ENCODE data around the gene COMMD6. TPM values are rescaled to one million over a fixed set of nuclear protein-coding genes. Genes with fewer than 3 reads are reported as not detected.

COMMD6 gene
- total RNA-seq, 1 experiment from 2014 or later = 384 TPM

DNA sequence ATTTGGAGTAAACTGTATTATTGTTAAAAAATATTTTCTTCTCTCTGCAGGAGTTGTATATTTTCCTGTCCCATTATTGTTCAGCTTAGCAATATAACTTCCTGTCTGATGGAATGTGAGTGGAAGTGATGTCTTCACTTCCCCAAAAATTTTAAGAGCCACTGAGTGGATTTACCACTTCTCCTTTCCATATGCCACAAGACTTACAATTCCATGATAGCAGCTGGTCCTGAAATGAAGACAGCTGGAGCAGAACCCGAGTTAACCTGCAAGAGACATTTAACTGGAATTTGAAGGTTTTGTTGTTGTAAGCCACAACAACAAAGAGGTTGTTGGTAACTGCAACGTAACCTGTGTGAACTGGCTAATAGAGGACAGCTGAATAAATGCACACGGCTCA is 32.3 kb downstream of the COMMD6 start:
- Histone ChIP-seq H3K9ac (ENCODE audit: low read length) (no peak overlapping the region), H3K27me3 (ENCODE audit: low read length) (no peaks in the 10 kb centered on the region), H3K4me3 (ENCODE audit: low read length) (no peak overlapping the region), H3K4me1 (ENCODE audit: low read length) (peaks cover 10% of the 10 kb centered on the region), H4K20me1 (ENCODE audit: insufficient read depth, low read depth, low read length) (no peaks in the 10 kb centered on the region), H3K9me2 (replicated peaks; ENCODE audit: insufficient read depth, low read length) (no peaks in the 10 kb centered on the region), H3K4me2 (ENCODE audit: low read depth, low read length, poor library complexity, severe bottlenecking) (no peak overlapping the region), H2AFZ (ENCODE audit: low read length) (no peak overlapping the region), H3K27ac (ENCODE audit: low read length) (no peak overlapping the region), H3K79me2 (ENCODE audit: low read length) (no peaks in the 10 kb centered on the region), H3K36me3 (ENCODE audit: insufficient read depth, low read length) (no peaks in the 10 kb centered on the region), H3K9me3 (ENCODE audit: low read length) (no peaks in the 10 kb centered on the region)
- no peak for DNase-seq

DNA sequence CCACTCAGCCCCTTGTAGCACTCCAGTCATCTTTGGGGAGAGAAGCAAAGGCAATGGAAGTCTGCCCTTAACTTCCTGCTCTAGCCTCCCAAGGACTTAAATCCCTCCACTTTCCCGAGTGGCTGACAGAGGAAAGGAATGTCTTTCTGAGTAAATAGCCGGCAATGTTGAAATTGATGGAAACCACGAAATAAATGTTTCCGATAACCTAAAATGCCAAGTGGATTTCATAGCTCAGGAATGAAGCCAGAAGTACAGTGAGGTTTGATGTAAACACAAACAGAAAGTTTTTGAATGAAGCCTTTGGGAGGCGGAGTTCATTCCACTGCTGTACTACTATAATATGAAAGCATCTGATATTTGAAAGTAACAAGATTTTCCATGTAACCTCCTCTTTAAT is 41.7 kb downstream of the COMMD6 start:
- no peak overlapping the region for H3K4me3 ChIP-seq (ENCODE audit: low read length)
- no peak overlapping the region for H3K4me2 ChIP-seq (ENCODE audit: low read depth, low read length, poor library complexity, severe bottlenecking)
- H3K27me3 ChIP-seq (ENCODE audit: low read length) = no peaks in the 10 kb centered on the region
- H3K9ac ChIP-seq (ENCODE audit: low read length) = no peak overlapping the region
- H3K9me2 ChIP-seq (replicated peaks; ENCODE audit: insufficient read depth, low read length) = no peaks in the 10 kb centered on the region
- DNase-seq = no peak
- H3K79me2 ChIP-seq (ENCODE audit: low read length) = no peaks in the 10 kb centered on the region
- H2AFZ ChIP-seq (ENCODE audit: low read length) = no peak overlapping the region
- no peak overlapping the region for H3K27ac ChIP-seq (ENCODE audit: low read length)
- no peaks in the 10 kb centered on the region for H4K20me1 ChIP-seq (ENCODE audit: insufficient read depth, low read depth, low read length)
- no peaks in the 10 kb centered on the region for H3K36me3 ChIP-seq (ENCODE audit: insufficient read depth, low read length)
- peaks cover 7% of the 10 kb centered on the region for H3K4me1 ChIP-seq (ENCODE audit: low read length)
- H3K9me3 ChIP-seq (ENCODE audit: low read length) = no peaks in the 10 kb centered on the region

DNA sequence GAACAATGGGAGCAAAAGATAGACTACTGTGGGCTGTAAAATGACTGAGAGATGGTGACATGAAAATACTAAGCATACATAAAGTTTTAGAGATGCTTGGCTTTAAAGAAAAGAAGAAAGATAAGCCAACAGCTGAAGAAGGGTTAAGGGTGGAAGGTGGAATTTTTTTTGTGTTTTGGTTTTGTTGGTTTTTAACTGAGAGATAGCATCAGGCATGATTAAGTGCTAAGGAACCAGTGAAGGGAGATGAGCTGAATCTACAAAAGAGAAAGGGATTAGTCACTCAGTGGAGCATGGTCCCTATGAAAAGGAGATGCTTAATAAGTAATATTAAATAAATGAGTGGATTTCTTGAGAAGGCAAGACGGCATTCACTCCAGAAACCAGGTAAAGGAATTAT is 43.1 kb downstream of the COMMD6 start:
- H3K4me2 ChIP-seq (ENCODE audit: low read depth, low read length, poor library complexity, severe bottlenecking) = no peak overlapping the region
- no peaks in the 10 kb centered on the region for H3K27me3 ChIP-seq (ENCODE audit: low read length)
- peaks cover 7% of the 10 kb centered on the region for H3K4me1 ChIP-seq (ENCODE audit: low read length)
- H4K20me1 ChIP-seq (ENCODE audit: insufficient read depth, low read depth, low read length) = no peaks in the 10 kb centered on the region
- H3K9me3 ChIP-seq (ENCODE audit: low read length) = no peaks in the 10 kb centered on the region
- H3K36me3 ChIP-seq (ENCODE audit: insufficient read depth, low read length) = no peaks in the 10 kb centered on the region
- no peak for DNase-seq
- H3K27ac ChIP-seq (ENCODE audit: low read length) = no peak overlapping the region
- H3K4me3 ChIP-seq (ENCODE audit: low read length) = no peak overlapping the region
- no peaks in the 10 kb centered on the region for H3K79me2 ChIP-seq (ENCODE audit: low read length)
- no peak overlapping the region for H3K9ac ChIP-seq (ENCODE audit: low read length)
- no peak overlapping the region for H2AFZ ChIP-seq (ENCODE audit: low read length)
- H3K9me2 ChIP-seq (replicated peaks; ENCODE audit: insufficient read depth, low read length) = no peaks in the 10 kb centered on the region

DNA sequence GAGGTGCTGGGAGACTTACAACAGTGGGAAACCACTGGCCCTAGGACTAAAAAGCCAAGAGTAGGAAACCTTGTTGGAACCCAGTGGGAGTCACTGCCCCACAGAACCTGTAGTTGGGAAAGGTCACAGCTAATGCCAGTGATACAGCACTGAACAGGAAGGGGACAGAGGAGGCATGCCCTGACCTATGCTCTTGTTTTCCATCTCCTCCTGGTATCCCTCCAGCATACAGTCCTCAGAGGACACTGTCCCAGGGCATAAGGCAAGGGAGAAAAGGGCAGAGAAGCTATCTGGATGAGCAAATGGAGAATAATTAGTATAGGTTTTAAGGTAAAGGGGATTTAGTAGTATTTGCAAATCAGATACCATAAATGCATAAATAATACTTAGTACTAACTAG is 44.5 kb downstream of the COMMD6 start:
- no peaks in the 10 kb centered on the region for H3K36me3 ChIP-seq (ENCODE audit: insufficient read depth, low read length)
- DNase-seq = no peak
- no peak overlapping the region for H3K9ac ChIP-seq (ENCODE audit: low read length)
- peaks cover 7% of the 10 kb centered on the region for H3K4me1 ChIP-seq (ENCODE audit: low read length)
- H3K27ac ChIP-seq (ENCODE audit: low read length) = no peak overlapping the region
- H3K4me3 ChIP-seq (ENCODE audit: low read length) = no peak overlapping the region
- no peak overlapping the region for H2AFZ ChIP-seq (ENCODE audit: low read length)
- H4K20me1 ChIP-seq (ENCODE audit: insufficient read depth, low read depth, low read length) = no peaks in the 10 kb centered on the region
- H3K9me2 ChIP-seq (replicated peaks; ENCODE audit: insufficient read depth, low read length) = no peaks in the 10 kb centered on the region
- H3K9me3 ChIP-seq (ENCODE audit: low read length) = no peaks in the 10 kb centered on the region
- H3K79me2 ChIP-seq (ENCODE audit: low read length) = no peaks in the 10 kb centered on the region
- no peaks in the 10 kb centered on the region for H3K27me3 ChIP-seq (ENCODE audit: low read length)
- no peak overlapping the region for H3K4me2 ChIP-seq (ENCODE audit: low read depth, low read length, poor library complexity, severe bottlenecking)

DNA sequence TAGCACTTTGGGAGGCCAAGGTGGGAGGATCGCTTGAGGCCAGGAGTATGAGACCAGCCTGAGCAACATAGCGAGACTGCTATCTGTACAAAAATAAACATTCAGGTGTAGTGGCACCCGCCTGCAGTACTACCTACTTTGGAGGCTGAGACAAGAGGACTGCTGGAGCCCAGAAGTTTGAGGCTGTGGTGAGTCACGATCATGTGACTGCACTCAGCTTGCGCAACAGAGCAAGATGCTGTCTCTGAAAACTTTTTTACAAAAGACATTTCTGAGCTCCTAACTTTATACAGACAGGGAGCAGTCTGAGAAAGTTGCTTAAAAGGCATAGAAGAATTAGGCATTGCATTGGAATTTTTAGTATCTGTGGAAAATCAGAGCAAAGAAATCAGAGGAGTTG is 45.3 kb downstream of the COMMD6 start:
- Histone ChIP-seq H3K27me3 (ENCODE audit: low read length) (no peaks in the 10 kb centered on the region), H3K79me2 (ENCODE audit: low read length) (no peaks in the 10 kb centered on the region), H2AFZ (ENCODE audit: low read length) (no peak overlapping the region), H3K9me2 (replicated peaks; ENCODE audit: insufficient read depth, low read length) (no peaks in the 10 kb centered on the region), H3K4me3 (ENCODE audit: low read length) (no peak overlapping the region), H3K4me1 (ENCODE audit: low read length) (peaks cover 7% of the 10 kb centered on the region), H3K9ac (ENCODE audit: low read length) (no peak overlapping the region), H4K20me1 (ENCODE audit: insufficient read depth, low read depth, low read length) (no peaks in the 10 kb centered on the region), H3K4me2 (ENCODE audit: low read depth, low read length, poor library complexity, severe bottlenecking) (no peak overlapping the region), H3K9me3 (ENCODE audit: low read length) (no peaks in the 10 kb centered on the region), H3K27ac (ENCODE audit: low read length) (no peak overlapping the region), H3K36me3 (ENCODE audit: insufficient read depth, low read length) (no peaks in the 10 kb centered on the region)
- no peak for DNase-seq

DNA sequence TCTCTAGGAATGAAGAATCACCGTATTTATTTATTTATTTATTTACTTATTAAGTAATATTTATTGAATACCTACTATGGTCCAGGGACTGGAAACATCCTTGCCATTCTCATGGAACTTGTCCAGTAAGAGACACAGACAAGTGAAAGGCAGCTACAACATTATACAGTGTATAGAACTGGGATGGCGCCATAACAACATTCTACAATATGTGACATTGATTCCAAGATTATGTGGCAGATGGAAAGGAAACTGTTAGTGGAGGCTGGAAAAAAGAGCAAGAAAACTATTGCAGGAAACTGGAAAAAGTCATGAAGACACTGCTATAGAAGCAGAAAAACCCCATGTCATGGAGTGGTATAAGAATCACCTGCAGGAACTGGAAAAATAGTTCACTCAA is 46.3 kb downstream of the COMMD6 start:
- Histone ChIP-seq H3K9me2 (replicated peaks; ENCODE audit: insufficient read depth, low read length) (no peaks in the 10 kb centered on the region), H4K20me1 (ENCODE audit: insufficient read depth, low read depth, low read length) (no peaks in the 10 kb centered on the region), H3K36me3 (ENCODE audit: insufficient read depth, low read length) (no peaks in the 10 kb centered on the region), H3K9me3 (ENCODE audit: low read length) (no peaks in the 10 kb centered on the region), H3K9ac (ENCODE audit: low read length) (no peak overlapping the region), H3K27me3 (ENCODE audit: low read length) (no peaks in the 10 kb centered on the region), H3K4me3 (ENCODE audit: low read length) (no peak overlapping the region), H3K79me2 (ENCODE audit: low read length) (no peaks in the 10 kb centered on the region), H3K4me2 (ENCODE audit: low read depth, low read length, poor library complexity, severe bottlenecking) (no peak overlapping the region), H3K27ac (ENCODE audit: low read length) (no peak overlapping the region), H3K4me1 (ENCODE audit: low read length) (peaks cover 7% of the 10 kb centered on the region), H2AFZ (ENCODE audit: low read length) (no peak overlapping the region)
- no peak for DNase-seq

DNA sequence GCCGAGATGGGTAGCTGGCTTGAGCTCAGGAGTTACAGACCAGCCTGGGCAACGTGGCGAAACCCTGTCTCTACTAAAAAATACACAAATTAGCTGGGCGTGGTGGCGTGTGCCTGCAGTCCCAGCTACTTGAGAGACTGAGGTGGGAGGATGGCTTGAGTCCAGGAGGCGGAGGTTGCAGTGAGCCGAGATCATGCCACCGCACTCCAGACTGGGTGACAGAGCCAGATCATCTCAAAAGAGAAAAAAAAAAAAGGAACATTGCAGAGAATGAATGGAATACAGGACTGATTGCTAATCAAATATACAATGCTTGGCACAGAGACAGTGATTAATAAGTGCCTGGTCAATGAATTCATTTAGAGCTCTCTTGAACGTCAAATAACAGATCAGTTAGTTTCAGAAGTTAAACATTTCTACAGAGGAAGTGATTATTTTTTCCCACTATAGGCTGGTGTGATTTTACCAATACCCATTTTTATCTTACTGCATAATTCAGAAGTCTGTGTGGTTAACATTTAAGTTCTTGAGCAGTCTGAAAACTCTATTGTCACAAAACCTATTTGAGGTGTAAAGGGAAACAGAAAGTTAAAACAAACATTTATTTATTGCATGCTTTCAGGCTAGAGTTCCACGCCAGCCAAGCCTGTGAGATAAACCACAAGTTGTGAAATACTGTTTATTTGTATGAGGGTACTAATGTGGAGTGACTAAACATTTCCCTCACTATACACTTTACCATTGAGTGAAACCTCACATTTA is 48.0 kb downstream of the COMMD6 start:
- H2AFZ ChIP-seq (ENCODE audit: low read length) = no peak overlapping the region
- no peak overlapping the region for H3K4me2 ChIP-seq (ENCODE audit: low read depth, low read length, poor library complexity, severe bottlenecking)
- H3K4me1 ChIP-seq (ENCODE audit: low read length) = peaks cover 5% of the 10 kb centered on the region
- no peaks in the 10 kb centered on the region for H4K20me1 ChIP-seq (ENCODE audit: insufficient read depth, low read depth, low read length)
- H3K9me3 ChIP-seq (ENCODE audit: low read length) = no peaks in the 10 kb centered on the region
- H3K9ac ChIP-seq (ENCODE audit: low read length) = no peak overlapping the region
- no peaks in the 10 kb centered on the region for H3K9me2 ChIP-seq (replicated peaks; ENCODE audit: insufficient read depth, low read length)
- H3K36me3 ChIP-seq (ENCODE audit: insufficient read depth, low read length) = no peaks in the 10 kb centered on the region
- DNase-seq = no peak
- H3K27ac ChIP-seq (ENCODE audit: low read length) = no peak overlapping the region
- H3K79me2 ChIP-seq (ENCODE audit: low read length) = no peaks in the 10 kb centered on the region
- H3K4me3 ChIP-seq (ENCODE audit: low read length) = no peak overlapping the region
- H3K27me3 ChIP-seq (ENCODE audit: low read length) = no peaks in the 10 kb centered on the region

DNA sequence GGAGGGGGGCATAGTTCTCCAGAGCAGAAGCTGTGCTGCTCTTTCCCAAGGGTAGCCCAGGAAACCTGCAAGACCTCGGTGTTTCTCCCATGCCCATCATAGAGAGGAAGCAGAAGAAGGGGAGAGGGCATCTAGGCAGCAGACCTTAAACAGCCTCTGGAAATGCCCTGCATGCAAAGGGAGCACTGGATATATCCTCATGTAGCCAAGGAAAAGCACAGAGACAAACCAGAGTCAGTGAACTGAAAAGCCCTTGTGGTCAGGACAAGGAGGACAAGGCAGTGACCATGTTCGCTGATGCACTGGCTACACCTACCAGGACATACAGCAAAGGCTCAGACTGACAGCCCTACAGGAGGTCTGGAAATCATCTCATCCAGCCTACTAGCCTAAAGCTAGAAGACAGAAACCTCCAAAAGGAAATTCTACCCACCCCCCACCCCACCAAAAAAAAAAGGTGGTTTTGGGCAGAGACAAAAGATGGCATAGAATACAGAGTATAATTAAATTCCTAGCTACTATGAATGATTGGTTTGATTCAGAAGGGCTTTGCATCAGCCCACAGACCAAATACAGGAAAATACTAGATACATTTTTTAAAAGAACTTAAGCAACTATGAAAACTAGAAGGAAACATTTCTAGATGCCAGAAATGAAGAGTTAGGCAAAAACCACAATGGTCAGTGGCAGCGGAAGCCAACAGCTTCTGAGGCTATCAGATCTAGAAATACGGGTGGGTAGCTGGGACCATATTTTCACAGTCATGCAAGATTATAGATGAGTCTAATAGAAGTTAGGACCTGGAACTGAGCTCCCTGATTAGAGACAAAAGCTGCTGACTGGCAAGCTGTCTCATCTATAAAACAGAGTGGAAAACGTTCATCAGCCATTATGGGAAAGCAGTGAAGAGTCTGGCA is 51.2 kb downstream of the COMMD6 start:
- Histone ChIP-seq H3K4me3 (ENCODE audit: low read length) (no peak overlapping the region), H3K79me2 (ENCODE audit: low read length) (no peaks in the 10 kb centered on the region), H3K36me3 (ENCODE audit: insufficient read depth, low read length) (no peaks in the 10 kb centered on the region), H2AFZ (ENCODE audit: low read length) (no peak overlapping the region), H3K4me1 (ENCODE audit: low read length) (peaks cover 13% of the 10 kb centered on the region), H3K9ac (ENCODE audit: low read length) (no peak overlapping the region), H3K9me3 (ENCODE audit: low read length) (no peaks in the 10 kb centered on the region), H3K27me3 (ENCODE audit: low read length) (no peaks in the 10 kb centered on the region), H3K4me2 (ENCODE audit: low read depth, low read length, poor library complexity, severe bottlenecking) (no peak overlapping the region), H4K20me1 (ENCODE audit: insufficient read depth, low read depth, low read length) (no peaks in the 10 kb centered on the region), H3K27ac (ENCODE audit: low read length) (no peak overlapping the region), H3K9me2 (replicated peaks; ENCODE audit: insufficient read depth, low read length) (no peaks in the 10 kb centered on the region)
- DNase-seq = no peak
